GM13976 (cell line): ENCODE measurements around the gene OAS1.
"Not testable (repeated sequence)": the region's sequence is repeated elsewhere in the genome, so short reads cannot be mapped to it uniquely, and the experiment has no call there.

ENCODE experiments used
- DNase-seq: peaks from one replicate; pipeline ENCODE4 v3.0.0; 2012; ENCODE audit warnings: low spot score
- CTCF ChIP-seq: IDR thresholded peaks from 2 replicates; pipeline ENCODE4 v1.5.1; 2012; ENCODE audit warnings: borderline replicate concordance, mild to moderate bottlenecking; ENCODE audit not compliant: insufficient read depth; ENCODE audit errors: extremely low read depth, missing control alignments, control extremely low read depth
- in situ Hi-C: fragments of 300-500 bp; cut with MboI; formaldehyde crosslinking; loops from one replicate; pipeline ENCODE4 v1.12.0; 2022; ENCODE audit warnings: low sequenced_read_pairs, mixed read lengths, inconsistent platforms; ENCODE audit not compliant: unreplicated experiment

Gene OAS1

GRCh38 chr12:112924986-112925385 is 18.2 kb downstream of the OAS1 start:
- DNase-seq, result no peak
- no peak for TF ChIP-seq CTCF
- in situ Hi-C loops, result no loop called here

- DNase-seq, in situ Hi-C loops: not testable (repeated sequence)
Measured at GRCh38 chr12:112926416-112927033, 19.8 kb downstream of the OAS1 start.

- in situ Hi-C loops, result no loop called here
- TF ChIP-seq CTCF, result no peak
- no peak for DNase-seq
Measured at GRCh38 chr12:112927475-112927874, 20.7 kb downstream of the OAS1 start.

- DNase-seq, result no peak
- in situ Hi-C loops, result no loop called here
- TF ChIP-seq CTCF, result no peak
Measured at GRCh38 chr12:112927925-112928324, 21.2 kb downstream of the OAS1 start.

GRCh38 chr12:112928978-112929377 is 22.2 kb downstream of the OAS1 start:
- no peak for DNase-seq
- no peak for TF ChIP-seq CTCF
- in situ Hi-C loops, result no loop called here

GRCh38 chr12:112929715-112930114 is 23.0 kb downstream of the OAS1 start:
- in situ Hi-C loops, result no loop called here
- no peak for TF ChIP-seq CTCF
- no peak for DNase-seq

GRCh38 chr12:112930350-112930749 is 23.6 kb downstream of the OAS1 start:
- no peak for DNase-seq
- in situ Hi-C loops, result no loop called here
- TF ChIP-seq CTCF, result no peak
